Activated CD4-positive, alpha-beta T cell treated with anti-CD3 and anti-CD28 coated beads, Interleukin-2, amount 50 U/mL, for 4 hours (primary cell): ENCODE results near the gene CMIP.
"Not testable (repeated sequence)": the region's sequence is repeated elsewhere in the genome, so short reads cannot be mapped to it uniquely, and the experiment has no call there.

Source experiments
- DNase-seq, 2 experiments: peaks; one replicate each; pipeline ENCODE4 v3.0.0-alpha.2; 2020

Gene CMIP

GRCh38 chr16:81734632-81735434, 290.2 kb downstream of the CMIP start:
- DNase-seq, result no peak

- DNase-seq, result peak; percentile 82 to 86
Measured at GRCh38 chr16:81737885-81738536, 293.4 kb downstream of the CMIP start.

- no peak for DNase-seq
Measured at GRCh38 chr16:81738783-81739496, 294.3 kb downstream of the CMIP start.

GRCh38 chr16:81739503-81739902, 294.9 kb downstream of the CMIP start:
- DNase-seq, result no peak

- DNase-seq, result no peak
Measured at GRCh38 chr16:81740169-81740568, 295.6 kb downstream of the CMIP start.

GRCh38 chr16:81741430-81741770, 296.8 kb downstream of the CMIP start:
- DNase-seq, result not testable (repeated sequence)

- no peak for DNase-seq
Measured at GRCh38 chr16:81744385-81744784, 299.8 kb downstream of the CMIP start.

- no peak for DNase-seq
Measured at GRCh38 chr16:81744911-81745310, 300.3 kb downstream of the CMIP start.

- DNase-seq, result peak; percentile 68 to 73
Measured at GRCh38 chr16:81745704-81746558, 301.3 kb downstream of the CMIP start.

- no peak for DNase-seq
Measured at GRCh38 chr16:81746566-81746965, 302.0 kb downstream of the CMIP start.

GRCh38 chr16:81748476-81749198, 304.0 kb downstream of the CMIP start:
- DNase-seq, result no peak

GRCh38 chr16:81752225-81752875, 307.7 kb downstream of the CMIP start:
- no peak for DNase-seq

GRCh38 chr16:81752876-81753227, 308.2 kb downstream of the CMIP start:
- no peak for DNase-seq

- DNase-seq, result no peak
Measured at GRCh38 chr16:81754858-81755257, 310.2 kb downstream of the CMIP start.

- no peak for DNase-seq
Measured at GRCh38 chr16:81755915-81756614, 311.5 kb downstream of the CMIP start.

GRCh38 chr16:81756615-81757356, 312.2 kb downstream of the CMIP start:
- DNase-seq, result no peak

GRCh38 chr16:81758376-81758775, 313.8 kb downstream of the CMIP start:
- no peak for DNase-seq
